ENCODE results near the gene USPL1. TPM values are rescaled to one million over a fixed set of nuclear protein-coding genes. Genes with fewer than 3 reads are reported as not detected.

USPL1 gene
- total and polyA plus RNA-seq, 2 of the 13 experiments (the other 11 are each of a cell fraction or from before 2014, with no cell fraction given), result 13.7 to 15.9 TPM

- no peak for TF ChIP-seq ZNF142 (CRISPR knock-in tag; IDR thresholded peaks at IDR 0.05)
Measured at GRCh38 chr13:30700364-30700763, 82.6 kb downstream of the USPL1 start (continued).

- no peak overlapping the region for H3K27ac ChIP-seq (ENCODE audit: extremely low read length, insufficient read depth, low read length)
- ChIA-PET POLR2A (no interaction called here), CTCF (ENCODE audit: low intra/inter-chr PET ratio, low total read pairs) (no interaction called here)
- H3K9ac ChIP-seq (ENCODE audit: insufficient read depth, low read depth, low read length), result no peak overlapping the region
- FAIRE-seq, result no peak
- BruUV-seq (replicated peaks), result no TSS peak
- no peaks in the 10 kb centered on the region for H3K36me3 ChIP-seq (replicated peaks in 1 of 2; ENCODE audit: control insufficient read depth in 1 of 2, insufficient read depth in 2 of 2, low read length in 2 of 2)
- H3K4me2 ChIP-seq (ENCODE audit: low read depth, low read length), result no peak overlapping the region
- peak; percentile 54; the same call in 2 of the 3 replicates for ATAC-seq
- intact Hi-C loops (cut with micrococcal nuclease; ENCODE audit: unreplicated experiment), result no loop called here
- H2AFZ ChIP-seq (ENCODE audit: low read length), result no peak overlapping the region
- no peak overlapping the region for H3K4me3 ChIP-seq (replicated peaks in 1 of 3; ENCODE audit: insufficient read depth in 1 of 3, low read depth in 2 of 3, low read length in 3 of 3)
- H4K20me1 ChIP-seq (ENCODE audit: insufficient read depth, low read length), result no peaks in the 10 kb centered on the region
- H3K27me3 ChIP-seq (ENCODE audit: control insufficient read depth in 1 of 2, insufficient read depth in 2 of 2, low read length in 2 of 2), result peaks cover 2 to 31% of the 10 kb centered on the region in 2 experiments; a peak in 3 of 5 replicates
- DNase-seq (ENCODE audit: low spot score), result no peak
- in situ Hi-C loops (cut with HindIII; ENCODE audit: extremely low pct_ligation_motif_present, low pct_unique_long_range_greater_than_20kb), result no loop called here
- 40% methylated on average over 4 of the region's 4 CpGs for WGBS (ENCODE audit: low lambda C conversion rate)
- H3K4me1 ChIP-seq (ENCODE audit: insufficient read depth, low read length), result no peaks in the 10 kb centered on the region
- no peaks in the 10 kb centered on the region for H3K79me2 ChIP-seq (ENCODE audit: insufficient read depth, low read length)
- no peaks in the 10 kb centered on the region for H3K9me3 ChIP-seq (ENCODE audit: low read length)
- TF ChIP-seq ZNF577 (CRISPR knock-in tag; IDR thresholded peaks at IDR 0.05; ENCODE audit: borderline replicate concordance, low read depth) (no peak), ZNF441 (CRISPR knock-in tag; IDR thresholded peaks at IDR 0.05; ENCODE audit: borderline replicate concordance) (no peak), FOXK2 (IDR thresholded peaks at IDR 0.05) (no peak), ZNF34 (CRISPR knock-in tag; IDR thresholded peaks at IDR 0.05; ENCODE audit: borderline replicate concordance) (no peak), MBNL3 (CRISPR knock-in tag; conservative IDR thresholded peaks at IDR 0.05) (no peak), TEF (CRISPR knock-in tag; IDR thresholded peaks at IDR 0.05) (no peak), ATF1 (CRISPR knock-in tag; IDR thresholded peaks at IDR 0.05) (no peak), HNF1B (CRISPR knock-in tag; IDR thresholded peaks at IDR 0.05) (no peak), HNF4G (IDR thresholded peaks at IDR 0.05; ENCODE audit: borderline replicate concordance, low read depth, low read length) (no peak), HNF4G (CRISPR knock-in tag; IDR thresholded peaks at IDR 0.05; ENCODE audit: borderline replicate concordance, low read depth) (no peak), SOX13 (IDR thresholded peaks at IDR 0.05) (no peak), SOX13 (CRISPR knock-in tag; conservative IDR thresholded peaks at IDR 0.05 in 1 of 2, IDR thresholded peaks at IDR 0.05 in 1 of 2) (no peak), ZSCAN31 (CRISPR knock-in tag; IDR thresholded peaks at IDR 0.05; ENCODE audit: low read depth) (no peak), ZNF557 (CRISPR knock-in tag; IDR thresholded peaks at IDR 0.05) (no peak)
Measured at GRCh38 chr13:30702006-30702405, 84.3 kb downstream of the USPL1 start.
